ENCODE results near the gene NCLN.
"Not testable (repeated sequence)": the region's sequence is repeated elsewhere in the genome, so short reads cannot be mapped to it uniquely, and the experiment has no call there.

NCLN gene

DNA sequence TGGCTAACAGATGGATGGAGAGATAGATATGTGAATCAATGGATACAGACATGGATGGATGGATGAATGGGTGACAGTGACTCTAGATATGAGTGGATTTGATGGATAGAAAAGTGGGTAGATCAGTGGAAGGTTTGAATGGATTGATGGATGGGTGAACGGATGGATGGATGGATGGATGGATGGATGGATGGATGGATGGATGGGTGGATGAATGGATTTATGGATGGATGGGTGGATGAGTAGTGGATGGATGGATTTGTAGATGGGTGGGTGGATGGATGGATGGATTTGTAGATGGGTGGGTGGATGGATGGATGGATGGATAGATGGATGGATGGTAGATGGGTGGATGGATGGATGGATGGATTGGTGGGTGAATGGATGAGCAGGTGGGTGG is 45.6 kb downstream of the NCLN start:
- no peak for DNase-seq

DNA sequence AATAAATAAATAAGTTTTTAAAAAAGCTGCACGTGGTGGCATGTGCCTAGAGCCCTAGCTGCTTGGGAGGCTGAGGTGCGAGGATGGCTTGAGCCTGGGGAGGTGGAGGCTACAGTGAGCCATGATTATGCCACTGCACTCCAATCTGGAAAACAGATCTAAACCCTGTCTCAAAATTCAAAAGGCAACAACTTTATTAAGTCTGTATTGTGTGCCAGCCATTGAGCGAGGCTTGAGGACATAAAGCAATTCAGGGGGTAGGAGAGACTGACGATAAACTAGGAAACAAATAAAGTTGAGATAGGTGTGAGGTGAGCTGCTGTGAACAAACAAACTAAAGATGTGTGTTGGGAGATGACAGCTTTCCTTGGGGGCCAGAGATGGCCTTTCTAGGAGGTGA is 47.4 kb downstream of the NCLN start:
- no peak for DNase-seq

DNA sequence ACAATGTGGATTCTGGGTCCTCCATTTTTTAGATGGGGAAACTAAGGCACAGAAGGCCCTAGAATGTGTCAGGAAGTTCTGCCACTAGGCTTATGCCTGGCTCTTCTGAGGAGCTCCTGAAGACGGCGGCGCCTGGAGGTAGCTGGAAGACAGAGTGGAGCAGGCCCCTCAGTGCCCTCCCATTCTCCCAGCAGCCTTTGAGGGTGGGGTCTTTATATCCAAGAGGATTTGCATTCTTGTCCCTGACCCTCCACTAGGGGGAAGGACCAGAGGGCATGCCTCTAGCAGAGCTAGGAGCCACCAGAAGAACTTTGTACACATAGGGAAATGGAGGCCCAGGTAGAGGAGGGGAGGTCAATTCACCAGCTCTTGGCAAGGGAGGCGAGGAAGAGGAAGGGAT is 48.1 kb downstream of the NCLN start:
- no peak for DNase-seq

GRCh38 chr19:3234800-3235199 is 49.1 kb downstream of the NCLN start:
- DNase-seq: no peak

- not testable (repeated sequence) for DNase-seq
Observed at GRCh38 chr19:3235604-3236003, 49.9 kb downstream of the NCLN start.

DNA sequence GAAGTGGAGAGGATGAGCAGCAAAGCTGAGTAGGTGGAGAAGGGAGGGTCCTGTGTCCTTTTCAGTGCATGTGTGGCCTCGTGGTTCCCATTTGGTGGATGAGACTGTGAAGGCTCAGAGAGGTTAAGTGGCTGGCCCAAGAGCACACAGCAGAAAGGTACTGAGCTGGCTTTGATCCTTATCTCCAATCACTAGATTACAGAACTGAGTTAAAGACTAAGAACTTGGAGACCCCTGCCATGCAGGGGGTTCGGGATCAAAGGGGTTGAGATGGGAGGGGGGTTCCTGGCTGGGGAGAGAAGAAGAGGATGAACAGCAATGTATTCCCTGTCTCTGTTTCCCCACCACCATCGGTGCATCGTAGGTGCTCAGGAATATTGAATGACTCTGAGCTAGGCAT is 50.5 kb downstream of the NCLN start:
- no peak for DNase-seq

- DNase-seq: no peak
Observed at GRCh38 chr19:3238066-3238561, 52.4 kb downstream of the NCLN start.

DNA sequence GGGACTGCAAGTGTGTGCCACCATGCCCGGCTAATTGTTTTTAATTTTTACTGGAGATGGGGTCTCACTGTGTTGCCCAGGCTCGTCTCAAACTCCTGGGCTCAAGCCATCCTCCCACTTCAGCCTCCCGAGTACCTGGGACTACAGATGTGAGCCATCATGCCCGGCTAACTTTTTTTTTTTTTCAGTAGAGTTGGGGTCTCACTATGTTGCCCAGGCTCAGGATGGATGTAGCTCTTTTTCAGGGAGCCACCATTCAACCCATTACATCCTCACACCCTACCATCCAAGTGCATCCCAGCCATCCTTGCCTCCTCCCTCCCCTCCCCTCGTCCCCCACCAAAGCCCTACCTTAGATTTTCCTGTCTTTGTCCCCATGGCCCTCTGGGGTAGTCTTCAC is 53.6 kb downstream of the NCLN start:
- DNase-seq: no peak

GRCh38 chr19:3243819-3244700 is 58.3 kb downstream of the NCLN start:
- DNase-seq: no peak

DNA sequence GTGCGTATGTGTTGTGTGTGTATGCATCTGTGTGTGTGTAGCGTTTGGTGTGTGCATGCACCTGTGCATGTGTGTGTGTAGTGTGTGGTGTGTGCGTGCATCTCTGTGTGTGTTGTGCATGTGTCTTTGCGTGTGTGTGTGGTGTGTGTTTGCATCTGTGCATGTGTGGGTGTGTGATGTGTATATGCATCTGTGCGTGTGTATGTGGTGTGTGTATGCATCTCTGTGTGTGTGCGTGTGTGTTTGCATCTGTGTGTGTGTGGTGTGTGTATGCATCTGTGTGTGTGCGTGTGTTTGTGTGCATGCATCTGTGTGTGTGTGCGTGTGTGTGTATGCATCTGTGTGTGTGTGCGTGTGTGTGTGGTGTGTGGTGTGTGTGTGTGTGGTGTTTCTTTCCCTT is 59.3 kb downstream of the NCLN start:
- no peak for DNase-seq

DNA sequence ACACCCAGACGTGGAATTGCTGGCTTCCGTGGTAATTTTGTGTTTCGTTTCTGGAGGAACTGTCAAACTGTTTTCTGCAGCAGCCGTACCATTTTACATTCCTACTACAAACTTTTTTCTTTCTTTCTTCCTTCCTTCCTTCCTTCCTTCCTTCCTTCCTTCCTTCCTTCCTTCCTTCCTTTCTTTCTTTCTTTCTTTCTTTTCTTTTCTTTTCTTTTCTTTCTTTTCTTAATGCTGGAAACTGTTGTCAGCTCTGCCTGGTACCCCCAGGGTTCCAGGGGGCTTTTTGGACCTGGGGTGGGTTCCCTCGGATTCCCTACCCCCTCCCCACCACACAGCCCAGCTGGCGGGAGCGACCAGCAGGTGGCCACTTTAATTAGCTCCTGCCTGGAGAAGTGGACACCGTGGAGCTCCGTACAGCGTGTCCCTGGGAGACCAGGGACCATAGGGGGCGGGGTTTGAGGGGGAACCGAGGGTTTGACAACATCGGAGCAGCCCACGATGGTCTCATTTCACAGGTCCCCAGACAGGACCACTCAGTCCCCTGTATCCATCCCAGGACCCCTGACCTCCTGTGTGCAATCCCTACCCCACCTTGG is 63.1 kb downstream of the NCLN start:
- no peak for DNase-seq

GRCh38 chr19:3249408-3249807 is 63.7 kb downstream of the NCLN start:
- no peak for DNase-seq

GRCh38 chr19:3250675-3251074 is 64.9 kb downstream of the NCLN start:
- no peak for DNase-seq

- DNase-seq: no peak
Observed at GRCh38 chr19:3251229-3251628, 65.5 kb downstream of the NCLN start.

DNA sequence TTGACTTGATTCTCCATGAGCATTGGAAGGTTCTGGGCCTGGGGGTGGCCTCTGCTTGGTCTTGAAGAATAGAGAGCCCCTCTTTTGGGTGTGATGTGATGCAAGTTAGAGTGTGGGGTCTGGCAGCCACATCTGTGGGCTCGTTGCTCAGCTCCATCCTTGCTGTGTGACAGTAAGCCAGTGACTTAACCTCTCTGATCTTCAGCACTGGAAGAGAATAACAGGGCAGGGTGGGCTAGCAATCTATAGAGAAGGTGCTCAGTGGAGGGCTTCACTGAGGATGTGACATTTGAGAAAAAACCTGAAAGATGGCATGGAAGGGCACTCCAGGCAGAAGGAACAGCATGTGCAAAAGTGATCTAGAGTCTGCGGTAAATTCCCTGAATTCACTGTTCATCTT is 66.9 kb downstream of the NCLN start:
- no peak for DNase-seq

GRCh38 chr19:3253270-3253669 is 67.5 kb downstream of the NCLN start:
- no peak for DNase-seq

DNA sequence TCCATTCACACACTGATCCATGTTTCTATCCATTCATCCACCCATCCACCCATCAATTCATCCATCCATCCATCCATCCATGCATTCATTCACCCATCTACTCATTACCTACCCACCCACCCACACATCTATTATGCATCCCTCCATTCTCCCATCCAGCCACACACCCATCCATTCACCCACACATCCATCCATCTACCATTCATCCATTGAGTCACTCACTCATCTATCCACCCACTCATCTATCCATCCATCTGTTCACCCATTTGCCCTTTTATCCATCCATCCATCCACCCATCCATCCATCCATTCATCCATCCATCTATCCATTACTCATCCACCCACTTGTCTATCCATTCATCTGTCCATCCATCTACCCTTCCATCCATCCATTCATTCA is 68.8 kb downstream of the NCLN start:
- DNase-seq: no peak

DNA sequence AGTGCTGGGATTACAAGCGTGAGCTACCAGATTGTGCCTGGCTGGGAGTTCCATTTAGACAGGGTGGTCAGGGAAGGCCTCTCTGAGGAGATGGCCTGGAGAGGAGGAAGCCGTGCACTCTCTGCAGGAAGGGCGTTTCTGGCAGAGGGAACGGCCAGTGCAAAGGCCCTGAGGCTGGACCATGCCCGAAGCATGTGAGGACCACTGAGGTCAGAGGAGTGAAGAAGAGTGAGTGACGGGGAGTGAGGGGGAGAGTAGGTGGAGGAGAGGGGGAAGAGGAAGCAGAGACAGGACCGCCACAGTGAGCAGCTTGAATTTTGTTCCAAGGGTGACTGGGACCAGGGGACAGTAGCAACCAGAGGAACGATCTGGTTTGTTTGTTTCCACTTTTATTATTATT is 71.3 kb downstream of the NCLN start:
- DNase-seq: no peak
